ENCODE data around the gene CSAD. TPM values are rescaled to one million over a fixed set of nuclear protein-coding genes. Genes with fewer than 3 reads are reported as not detected.
A peak's percentile ranks its signal among the peaks of the same experiment; 100 is the strongest.

The CSAD gene
- total RNA-seq, 1 donor from 2014 or later, result 16.7 TPM

- H3K9me3 ChIP-seq (ENCODE audit: control insufficient read depth in 3 of 3, low read length in 3 of 3), result no peaks in the 10 kb centered on the region
- H3K27ac ChIP-seq (ENCODE audit: low read depth, low read length), result peak overlapping the region; percentile 7
- peaks cover 31 to 47% (median 37%) of the 10 kb centered on the region in 3 donors for H3K4me1 ChIP-seq (ENCODE audit: control insufficient read depth in 3 of 3, insufficient read depth in 3 of 3, low read length in 3 of 3)
- no peaks in the 10 kb centered on the region for H3K27me3 ChIP-seq (ENCODE audit: control insufficient read depth in 3 of 3, insufficient read depth in 3 of 3, low read length in 3 of 3)
- no peaks in the 10 kb centered on the region for H3K36me3 ChIP-seq (ENCODE audit: control insufficient read depth in 3 of 3, insufficient read depth in 3 of 3, low read length in 3 of 3)
- H3K9ac ChIP-seq (ENCODE audit: low read depth in 1 of 3, low read length in 3 of 3), result peak overlapping the region in 1 of 3 donors; percentile 41
- H3K4me3 ChIP-seq (ENCODE audit: low read length in 3 of 3), result peak overlapping the region in 1 of 3 donors; percentile 27
Observed at GRCh38 chr12:53224061-53224896, 43.6 kb upstream of the CSAD start.

DNA sequence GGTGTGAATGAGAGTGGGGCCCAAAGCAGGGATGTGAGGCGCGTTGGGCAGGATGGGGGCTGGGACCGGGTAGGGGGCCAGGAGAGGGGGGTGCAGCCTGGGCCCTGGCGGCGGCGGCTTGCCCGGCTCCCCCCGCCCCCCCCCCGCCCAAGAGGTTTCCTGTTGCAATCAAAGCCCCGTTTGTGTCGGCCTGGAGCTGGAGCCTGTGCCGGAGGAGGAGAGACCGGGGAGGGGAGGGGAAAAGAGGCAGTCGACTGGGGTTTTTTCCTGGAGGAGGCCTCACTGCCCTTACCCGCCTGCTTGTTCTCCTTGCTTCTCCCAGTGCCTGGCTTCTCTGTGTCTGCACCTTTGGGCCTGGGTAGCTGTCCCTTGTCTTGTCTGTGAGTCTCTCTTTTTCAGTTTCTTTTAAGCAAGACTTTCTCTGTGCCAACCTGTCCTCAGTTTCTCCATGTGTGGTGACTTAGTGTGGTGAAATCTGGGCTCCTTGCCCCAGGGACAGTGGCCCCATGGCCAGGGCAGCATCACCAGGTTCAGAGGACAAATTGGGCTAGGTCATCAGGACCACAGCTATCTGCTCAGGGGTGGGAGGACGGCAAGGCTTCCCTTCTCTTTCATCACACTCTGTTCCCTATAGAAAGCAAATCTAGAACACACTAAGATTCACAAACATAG lies 42.8 kb upstream of the CSAD start:
- peak overlapping the region in 1 of 3 donors; percentile 27 for H3K4me3 ChIP-seq (ENCODE audit: low read length in 3 of 3)
- H3K4me1 ChIP-seq (ENCODE audit: control insufficient read depth in 3 of 3, insufficient read depth in 3 of 3, low read length in 3 of 3), result peaks cover 36 to 49% (median 41%) of the 10 kb centered on the region in 3 donors
- no peaks in the 10 kb centered on the region for H3K36me3 ChIP-seq (ENCODE audit: control insufficient read depth in 3 of 3, insufficient read depth in 3 of 3, low read length in 3 of 3)
- H3K27me3 ChIP-seq (ENCODE audit: control insufficient read depth in 3 of 3, insufficient read depth in 3 of 3, low read length in 3 of 3), result no peaks in the 10 kb centered on the region
- no peaks in the 10 kb centered on the region for H3K9me3 ChIP-seq (ENCODE audit: control insufficient read depth in 3 of 3, low read length in 3 of 3)
- peak overlapping the region; percentile 7 for H3K27ac ChIP-seq (ENCODE audit: low read depth, low read length)
- peak overlapping the region; percentile 13 to 41 (median 23) for H3K9ac ChIP-seq (ENCODE audit: low read depth in 1 of 3, low read length in 3 of 3)

GRCh38 chr12:53222806-53223261 lies 42.1 kb upstream of the CSAD start:
- Histone ChIP-seq H3K27me3 (ENCODE audit: control insufficient read depth in 3 of 3, insufficient read depth in 3 of 3, low read length in 3 of 3) (no peaks in the 10 kb centered on the region), H3K27ac (ENCODE audit: low read depth, low read length) (peak overlapping the region; percentile 7), H3K4me3 (ENCODE audit: low read length in 3 of 3) (no peak overlapping the region), H3K4me1 (ENCODE audit: control insufficient read depth in 3 of 3, insufficient read depth in 3 of 3, low read length in 3 of 3) (peaks cover 41 to 53% (median 46%) of the 10 kb centered on the region in 3 donors), H3K9me3 (ENCODE audit: control insufficient read depth in 3 of 3, low read length in 3 of 3) (no peaks in the 10 kb centered on the region), H3K9ac (ENCODE audit: low read depth in 1 of 3, low read length in 3 of 3) (peak overlapping the region in 1 of 3 donors; percentile 33), H3K36me3 (ENCODE audit: control insufficient read depth in 3 of 3, insufficient read depth in 3 of 3, low read length in 3 of 3) (no peaks in the 10 kb centered on the region)

- H3K4me3 ChIP-seq (ENCODE audit: low read length in 3 of 3), result peak overlapping the region; percentile 45 to 77 (median 60)
- H3K9me3 ChIP-seq (ENCODE audit: control insufficient read depth in 3 of 3, low read length in 3 of 3), result no peaks in the 10 kb centered on the region
- H3K4me1 ChIP-seq (ENCODE audit: control insufficient read depth in 3 of 3, insufficient read depth in 3 of 3, low read length in 3 of 3), result peaks cover 46 to 59% (median 51%) of the 10 kb centered on the region in 3 donors
- peak overlapping the region in 1 of 3 donors; percentile 62 for H3K9ac ChIP-seq (ENCODE audit: low read depth in 1 of 3, low read length in 3 of 3)
- H3K27ac ChIP-seq (ENCODE audit: low read depth, low read length), result peak overlapping the region; percentile 98
- H3K36me3 ChIP-seq (ENCODE audit: control insufficient read depth in 3 of 3, insufficient read depth in 3 of 3, low read length in 3 of 3), result no peaks in the 10 kb centered on the region
- no peaks in the 10 kb centered on the region for H3K27me3 ChIP-seq (ENCODE audit: control insufficient read depth in 3 of 3, insufficient read depth in 3 of 3, low read length in 3 of 3)
Observed at GRCh38 chr12:53222170-53222721, 41.5 kb upstream of the CSAD start.

DNA sequence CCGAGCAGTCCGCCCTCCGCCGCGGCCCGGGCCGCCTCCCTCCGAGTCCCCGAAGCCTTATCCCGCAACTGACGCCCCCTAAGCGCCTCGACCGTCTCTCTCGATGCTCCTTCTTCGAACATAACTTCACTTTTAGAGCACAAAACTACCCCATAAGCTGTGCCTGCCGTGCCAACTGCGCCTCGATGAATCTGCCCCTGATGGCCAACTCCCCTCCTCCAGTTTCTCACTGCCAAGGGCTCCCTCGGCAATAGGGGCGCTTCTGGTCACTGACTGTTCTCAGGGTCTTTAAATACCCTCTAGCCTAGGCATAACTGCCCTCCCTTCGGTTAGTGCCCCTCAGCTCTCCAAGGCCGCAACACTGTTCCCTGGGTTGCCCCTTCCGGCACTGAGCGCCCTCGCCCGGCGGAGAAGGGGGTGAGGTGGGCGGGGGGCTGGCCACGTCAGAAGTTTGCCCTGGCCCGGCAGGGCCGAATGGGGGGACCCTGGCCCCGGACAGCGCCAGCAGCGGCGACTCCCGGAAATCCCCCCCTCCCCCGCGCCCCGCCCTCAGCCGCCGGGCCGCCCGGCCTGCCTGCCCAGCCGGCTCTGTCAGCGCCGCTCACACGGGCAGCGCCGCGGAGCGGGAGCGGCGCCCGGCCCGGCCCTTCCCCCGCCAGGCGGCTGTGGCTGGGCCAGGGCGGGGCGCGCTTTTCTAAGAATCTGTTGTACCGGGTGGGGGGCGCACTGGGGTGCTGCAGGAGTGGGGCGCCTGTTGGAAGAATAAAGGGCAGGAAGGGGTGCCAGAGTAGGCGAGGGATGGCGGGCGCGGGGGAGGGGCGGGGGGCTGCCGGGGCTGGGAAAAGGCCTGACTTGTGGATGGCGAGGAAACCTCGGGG lies 40.7 kb upstream of the CSAD start:
- Histone ChIP-seq H3K4me3 (ENCODE audit: low read length in 3 of 3) (peak overlapping the region; percentile 77 to 97 (median 94)), H3K4me1 (ENCODE audit: control insufficient read depth in 3 of 3, insufficient read depth in 3 of 3, low read length in 3 of 3) (peaks cover 53 to 67% (median 59%) of the 10 kb centered on the region in 3 donors), H3K27ac (ENCODE audit: low read depth, low read length) (peak overlapping the region; percentile 98)

DNA sequence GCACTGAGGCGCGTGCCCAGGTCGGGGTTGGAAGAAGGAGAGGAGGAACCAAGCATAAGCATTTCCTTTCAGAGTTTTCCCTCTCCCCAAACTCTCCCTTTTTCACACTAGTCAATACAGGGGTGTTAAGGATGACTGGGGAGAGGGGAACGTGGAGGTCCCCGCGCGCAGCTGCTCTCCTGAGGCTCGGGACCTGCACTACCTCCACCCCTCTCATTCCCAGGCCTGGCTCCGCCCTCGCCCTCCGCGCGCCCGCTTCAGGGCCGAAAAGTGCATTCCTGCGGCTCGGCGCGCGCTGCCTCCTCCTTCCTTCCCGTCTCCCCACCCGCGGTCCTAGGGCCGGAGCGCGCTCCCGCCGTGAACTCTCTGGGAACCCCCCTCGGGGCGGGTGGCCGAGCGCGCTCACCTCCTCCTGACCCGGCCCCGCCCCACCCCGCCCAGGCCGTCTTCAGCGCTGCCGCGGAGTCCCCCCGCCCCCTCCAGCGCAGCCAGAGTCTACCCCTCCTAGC lies 40.0 kb upstream of the CSAD start:
- Histone ChIP-seq H3K36me3 (ENCODE audit: control insufficient read depth in 3 of 3, insufficient read depth in 3 of 3, low read length in 3 of 3) (no peaks in the 10 kb centered on the region), H3K4me3 (ENCODE audit: low read length in 3 of 3) (peak overlapping the region; percentile 77 to 97 (median 94)), H3K27me3 (ENCODE audit: control insufficient read depth in 3 of 3, insufficient read depth in 3 of 3, low read length in 3 of 3) (no peaks in the 10 kb centered on the region), H3K27ac (ENCODE audit: low read depth, low read length) (peak overlapping the region; percentile 98), H3K4me1 (ENCODE audit: control insufficient read depth in 3 of 3, insufficient read depth in 3 of 3, low read length in 3 of 3) (peaks cover 60 to 73% (median 64%) of the 10 kb centered on the region in 3 donors), H3K9me3 (ENCODE audit: control insufficient read depth in 3 of 3, low read length in 3 of 3) (no peaks in the 10 kb centered on the region), H3K9ac (ENCODE audit: low read depth in 1 of 3, low read length in 3 of 3) (peak overlapping the region; percentile 90 to 96 (median 96))

More for the DNA sequence above, 40.7 kb upstream of the CSAD start:
- Histone ChIP-seq H3K36me3 (ENCODE audit: control insufficient read depth in 3 of 3, insufficient read depth in 3 of 3, low read length in 3 of 3) (no peaks in the 10 kb centered on the region), H3K9ac (ENCODE audit: low read depth in 1 of 3, low read length in 3 of 3) (peak overlapping the region; percentile 90 to 96 (median 96)), H3K9me3 (ENCODE audit: control insufficient read depth in 3 of 3, low read length in 3 of 3) (no peaks in the 10 kb centered on the region), H3K27me3 (ENCODE audit: control insufficient read depth in 3 of 3, insufficient read depth in 3 of 3, low read length in 3 of 3) (no peaks in the 10 kb centered on the region)

GRCh38 chr12:53219956-53220693 lies 39.4 kb upstream of the CSAD start:
- Histone ChIP-seq H3K27me3 (ENCODE audit: control insufficient read depth in 3 of 3, insufficient read depth in 3 of 3, low read length in 3 of 3) (no peaks in the 10 kb centered on the region), H3K27ac (ENCODE audit: low read depth, low read length) (peak overlapping the region; percentile 98), H3K36me3 (ENCODE audit: control insufficient read depth in 3 of 3, insufficient read depth in 3 of 3, low read length in 3 of 3) (peaks cover 0 to 3% (median under 1%) of the 10 kb centered on the region in 3 donors), H3K4me3 (ENCODE audit: low read length in 3 of 3) (peak overlapping the region; percentile 77 to 97 (median 94)), H3K9ac (ENCODE audit: low read depth in 1 of 3, low read length in 3 of 3) (peak overlapping the region; percentile 69 to 96 (median 79)), H3K9me3 (ENCODE audit: control insufficient read depth in 3 of 3, low read length in 3 of 3) (no peaks in the 10 kb centered on the region), H3K4me1 (ENCODE audit: control insufficient read depth in 3 of 3, insufficient read depth in 3 of 3, low read length in 3 of 3) (peaks cover 66 to 77% (median 70%) of the 10 kb centered on the region in 3 donors)

- H3K9me3 ChIP-seq (ENCODE audit: control insufficient read depth in 3 of 3, low read length in 3 of 3), result no peaks in the 10 kb centered on the region
- peak overlapping the region; percentile 56 for H3K27ac ChIP-seq (ENCODE audit: low read depth, low read length)
- peak overlapping the region; percentile 34 to 83 (median 69) for H3K9ac ChIP-seq (ENCODE audit: low read depth in 1 of 3, low read length in 3 of 3)
- H3K4me1 ChIP-seq (ENCODE audit: control insufficient read depth in 3 of 3, insufficient read depth in 3 of 3, low read length in 3 of 3), result peaks cover 70 to 77% (median 70%) of the 10 kb centered on the region in 3 donors
- H3K36me3 ChIP-seq (ENCODE audit: control insufficient read depth in 3 of 3, insufficient read depth in 3 of 3, low read length in 3 of 3), result peaks cover 3 to 9% (median 4%) of the 10 kb centered on the region in 3 donors
- peak overlapping the region; percentile 77 to 94 (median 94) for H3K4me3 ChIP-seq (ENCODE audit: low read length in 3 of 3)
- H3K27me3 ChIP-seq (ENCODE audit: control insufficient read depth in 3 of 3, insufficient read depth in 3 of 3, low read length in 3 of 3), result no peaks in the 10 kb centered on the region
Observed at GRCh38 chr12:53219292-53219955, 38.7 kb upstream of the CSAD start.
